Cerebellar cortex (tissue), 1 donor: ENCODE results near the gene THADA.
"Not testable (repeated sequence)": the region's sequence is repeated elsewhere in the genome, so short reads cannot be mapped to it uniquely, and the experiment has no call there.

ENCODE experiments used
- DNase-seq: peaks from one replicate; pipeline ENCODE4 v3.0.0-alpha.2; 2015; ENCODE audit warnings: low spot score

Gene THADA

GRCh38 chr2:43539436-43539835 lies 56.4 kb downstream of the THADA start:
- DNase-seq = no peak

DNA sequence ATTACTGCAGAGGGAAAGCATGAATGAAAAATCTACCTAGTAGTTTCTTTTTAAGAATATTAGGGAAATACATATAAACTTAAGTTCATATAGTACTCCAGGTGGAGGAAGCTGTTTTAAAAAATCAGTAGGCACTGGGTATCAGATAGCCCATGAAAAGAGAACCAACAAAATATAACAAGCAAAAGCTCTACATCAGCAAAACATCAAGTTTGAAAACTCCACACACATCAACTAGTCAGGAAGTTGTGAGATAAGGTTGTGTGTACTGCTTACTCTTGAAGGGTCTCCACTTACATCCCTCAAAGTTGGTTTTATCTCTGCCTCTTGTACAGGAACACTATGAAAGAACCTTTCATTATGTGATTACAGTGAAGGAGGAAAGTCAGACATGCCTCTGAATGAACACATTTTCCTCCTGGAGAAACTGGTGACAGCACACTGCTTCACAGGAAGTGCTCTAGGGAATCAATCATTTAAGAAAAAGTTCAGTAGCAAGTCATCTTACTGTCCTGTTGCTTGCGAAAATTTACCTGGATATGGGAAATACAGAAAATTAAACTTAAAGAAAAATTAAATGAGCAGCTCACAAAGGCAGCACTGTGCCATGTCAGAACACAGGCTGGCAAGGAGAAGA lies 57.7 kb downstream of the THADA start:
- no peak for DNase-seq

- no peak for DNase-seq
Measured at GRCh38 chr2:43537137-43537536, 58.7 kb downstream of the THADA start.

- DNase-seq = no peak
Measured at GRCh38 chr2:43534569-43534968, 61.3 kb downstream of the THADA start.

DNA sequence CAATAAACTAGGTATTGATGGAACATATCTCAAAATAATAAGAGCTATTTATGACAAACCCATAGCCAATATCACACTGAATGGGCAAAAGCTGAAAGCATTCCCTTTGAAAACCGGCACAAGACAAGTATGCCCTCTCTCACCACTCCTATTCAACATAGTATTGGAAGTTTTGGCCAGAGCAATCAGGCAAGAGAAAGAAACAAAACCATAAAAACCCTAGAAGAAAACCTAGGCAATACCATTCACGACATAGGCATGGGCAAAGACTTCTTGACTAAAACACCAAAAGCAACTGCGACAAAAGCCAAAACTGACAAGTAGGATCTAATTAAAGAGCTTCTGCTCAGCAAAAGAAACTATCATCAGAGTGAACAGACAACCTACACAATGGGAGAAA lies 63.3 kb downstream of the THADA start:
- DNase-seq = not testable (repeated sequence)

DNA sequence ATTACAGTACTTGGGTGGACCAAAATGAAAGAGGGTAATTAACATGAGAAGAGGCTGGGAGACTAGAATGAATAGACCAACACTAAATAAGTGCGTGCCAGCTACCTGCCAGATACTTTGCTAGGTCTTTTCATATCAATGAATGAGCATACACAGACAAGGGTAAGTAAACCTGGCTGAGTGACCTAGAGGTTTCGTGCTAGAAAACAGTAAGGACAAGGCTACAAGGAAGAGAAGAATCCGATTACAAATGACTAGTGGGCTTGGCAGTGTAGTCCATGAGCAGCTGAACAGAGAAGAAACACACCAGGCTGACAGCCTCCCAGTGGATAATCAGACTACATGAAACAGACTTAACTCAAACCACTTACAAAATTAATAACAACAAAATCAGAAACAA lies 64.6 kb downstream of the THADA start:
- no peak for DNase-seq

GRCh38 chr2:43526994-43527393 lies 68.8 kb downstream of the THADA start:
- no peak for DNase-seq

DNA sequence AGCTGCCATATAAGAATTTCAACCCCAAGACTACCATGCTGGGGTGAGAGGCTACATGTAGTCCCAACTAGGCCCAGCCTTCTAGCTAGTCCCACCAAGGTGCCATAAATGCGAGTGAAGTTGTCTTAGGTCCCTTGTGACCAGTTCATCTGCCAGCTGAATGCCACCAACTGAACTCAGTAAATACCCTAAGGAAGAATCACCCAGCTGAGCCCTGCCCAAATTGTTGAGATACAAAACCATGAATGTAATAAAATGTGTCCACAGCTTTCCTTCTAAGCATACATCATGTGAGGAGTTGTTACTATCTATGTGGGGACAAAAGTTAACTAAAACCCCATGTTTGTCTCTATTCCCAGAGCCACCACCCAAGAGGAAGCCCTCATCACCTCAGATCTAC lies 70.3 kb downstream of the THADA start:
- DNase-seq = no peak

DNA sequence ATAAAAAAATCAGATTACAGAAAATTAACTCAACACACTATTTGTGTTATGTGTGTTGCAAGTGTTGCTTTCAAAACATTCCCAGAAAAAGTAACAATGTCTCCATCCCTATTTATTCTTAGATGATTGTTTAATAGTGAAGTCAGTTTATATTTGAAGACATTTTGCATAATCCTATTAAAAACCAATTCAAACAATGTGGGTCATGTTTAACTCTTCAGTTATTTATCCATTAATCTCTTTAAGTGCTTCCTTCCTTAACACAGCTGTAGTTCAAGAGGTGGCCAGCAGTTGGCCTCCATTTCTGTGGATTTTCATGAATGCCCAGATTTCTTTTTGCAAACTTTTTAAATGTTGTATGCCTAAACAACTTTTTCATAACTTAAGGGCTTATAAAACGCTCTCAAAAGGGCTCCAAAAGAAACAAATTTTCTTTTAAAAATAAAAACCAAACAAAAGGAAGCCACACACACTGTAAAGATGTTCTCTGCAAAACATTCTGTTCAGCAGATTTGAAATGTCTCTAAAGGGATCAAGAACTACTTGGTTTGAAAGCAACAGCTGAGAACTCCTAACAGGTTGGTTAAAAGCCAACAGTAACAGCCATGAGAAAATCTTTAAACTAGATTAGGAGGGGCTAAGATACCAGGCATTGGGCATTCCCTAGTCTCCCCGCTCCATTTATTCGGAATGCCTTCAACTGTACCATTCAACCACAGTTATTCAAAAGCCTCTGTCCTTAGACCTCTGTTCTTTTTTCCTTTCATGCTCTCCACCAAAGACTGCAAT lies 71.5 kb downstream of the THADA start:
- DNase-seq = no peak

- no peak for DNase-seq
Measured at GRCh38 chr2:43522177-43522576, 73.7 kb downstream of the THADA start.

DNA sequence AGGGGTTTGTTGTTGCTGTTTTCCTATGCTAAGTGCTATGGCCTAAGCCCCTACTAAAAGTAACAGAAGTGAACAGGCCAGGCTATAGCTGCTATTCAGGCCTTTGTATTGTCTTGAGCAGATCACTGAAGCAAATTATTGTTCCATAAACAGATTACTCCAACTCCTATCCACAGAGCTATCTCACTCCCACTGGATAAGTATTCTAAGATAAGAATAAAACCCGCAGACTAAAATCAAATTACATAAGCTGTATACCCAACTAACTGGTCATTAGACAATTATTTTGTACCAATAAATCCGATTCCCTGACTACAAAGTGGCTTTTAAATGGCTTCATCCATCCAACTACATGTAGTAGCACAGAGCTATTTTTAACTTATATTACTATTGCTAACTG lies 74.3 kb downstream of the THADA start:
- no peak for DNase-seq

DNA sequence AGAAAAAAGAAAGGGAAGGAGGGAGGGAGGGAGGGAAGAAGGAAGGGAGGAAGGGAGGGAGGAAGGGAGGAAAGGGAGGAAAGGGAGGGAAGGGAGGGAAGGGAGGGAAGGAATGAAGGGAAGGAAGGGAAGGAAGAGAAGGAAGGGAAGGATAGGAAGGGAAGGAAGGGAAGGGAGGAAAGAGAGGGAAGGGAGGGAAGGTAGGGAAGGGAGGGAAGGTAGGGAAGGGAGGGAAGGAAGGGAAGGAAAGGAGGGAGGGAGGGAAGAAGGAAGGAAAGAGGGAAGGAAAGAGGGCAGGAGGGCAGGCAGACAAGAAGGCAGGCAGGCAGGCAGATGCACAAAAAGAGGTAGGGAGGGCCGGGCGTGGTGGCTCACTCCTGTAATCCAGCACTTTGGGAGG lies 74.9 kb downstream of the THADA start:
- no peak for DNase-seq

- no peak for DNase-seq
Measured at GRCh38 chr2:43519643-43520221, 76.1 kb downstream of the THADA start.

GRCh38 chr2:43518718-43519117 lies 77.1 kb downstream of the THADA start:
- no peak for DNase-seq

DNA sequence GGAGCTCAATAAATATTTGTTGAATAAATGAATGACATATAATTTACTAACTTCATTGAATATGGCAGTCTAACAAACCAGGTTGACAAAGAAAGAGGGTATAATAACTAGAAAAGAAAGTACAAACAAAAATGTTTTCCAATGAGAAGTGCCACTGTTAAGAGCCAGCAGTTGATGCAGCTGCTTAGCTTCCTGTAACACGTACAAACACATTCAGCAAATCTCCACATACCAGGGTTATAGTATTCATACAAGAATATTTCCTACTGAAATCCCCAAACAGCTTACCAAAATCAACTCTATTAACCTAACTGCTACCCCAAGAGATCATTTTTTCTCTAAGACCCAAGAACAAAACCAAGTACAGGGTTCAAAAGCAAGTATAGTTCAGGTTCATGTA lies 77.7 kb downstream of the THADA start:
- no peak for DNase-seq

DNA sequence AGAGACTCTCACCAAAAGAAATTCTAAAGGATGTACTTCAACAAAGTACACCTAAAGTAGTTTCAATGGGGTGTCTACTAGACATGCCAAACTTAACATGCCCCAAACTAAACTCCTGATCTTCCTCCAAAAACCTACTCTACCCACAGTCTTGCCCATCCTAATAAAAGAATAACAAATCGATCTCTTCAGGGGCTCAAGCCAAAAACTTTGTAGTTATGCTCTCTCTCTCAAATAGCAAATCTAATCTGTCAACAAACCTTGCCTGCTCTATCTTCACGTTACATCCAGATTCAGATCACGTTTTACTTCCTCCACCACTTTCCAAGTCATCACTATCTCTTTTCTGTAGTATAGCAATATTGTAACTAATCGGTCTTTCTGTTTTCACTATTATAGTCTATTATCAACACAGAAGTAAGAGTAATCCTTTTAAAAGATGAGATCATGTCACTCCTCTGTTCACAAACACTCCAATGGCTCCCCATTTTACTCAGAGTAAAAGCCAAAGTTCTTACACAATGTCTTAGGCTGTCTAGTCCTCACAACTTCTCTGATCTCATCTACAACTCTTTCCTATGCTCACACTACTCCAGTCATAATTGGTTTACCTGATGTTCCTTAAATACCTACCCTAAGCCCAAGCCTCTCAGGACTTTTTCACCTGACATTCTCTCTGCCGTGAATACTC lies 79.9 kb downstream of the THADA start:
- DNase-seq = no peak

GRCh38 chr2:43515248-43515647 lies 80.6 kb downstream of the THADA start:
- DNase-seq = no peak

GRCh38 chr2:43513796-43514195 lies 82.0 kb downstream of the THADA start:
- DNase-seq = no peak

GRCh38 chr2:43513216-43513615 lies 82.6 kb downstream of the THADA start:
- DNase-seq = no peak

DNA sequence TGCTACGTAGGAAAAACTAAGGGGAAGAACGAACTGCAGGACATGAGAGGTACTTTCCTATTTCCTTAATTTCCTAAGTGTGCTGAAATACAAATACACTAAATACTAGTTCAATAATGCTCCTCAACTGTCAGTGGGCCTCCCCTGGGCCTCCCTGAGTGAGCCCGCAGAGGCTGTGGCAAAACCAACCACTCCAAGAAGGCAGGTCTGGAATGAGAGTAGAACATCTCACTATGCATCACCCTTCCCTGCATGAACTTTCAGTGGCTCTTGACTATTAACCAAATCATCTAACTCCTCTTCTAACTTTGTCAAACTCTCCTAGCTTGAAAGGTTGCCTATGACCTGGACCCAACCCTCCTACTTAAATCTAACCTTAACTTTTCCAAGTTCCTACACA lies 84.6 kb downstream of the THADA start:
- no peak for DNase-seq

DNA sequence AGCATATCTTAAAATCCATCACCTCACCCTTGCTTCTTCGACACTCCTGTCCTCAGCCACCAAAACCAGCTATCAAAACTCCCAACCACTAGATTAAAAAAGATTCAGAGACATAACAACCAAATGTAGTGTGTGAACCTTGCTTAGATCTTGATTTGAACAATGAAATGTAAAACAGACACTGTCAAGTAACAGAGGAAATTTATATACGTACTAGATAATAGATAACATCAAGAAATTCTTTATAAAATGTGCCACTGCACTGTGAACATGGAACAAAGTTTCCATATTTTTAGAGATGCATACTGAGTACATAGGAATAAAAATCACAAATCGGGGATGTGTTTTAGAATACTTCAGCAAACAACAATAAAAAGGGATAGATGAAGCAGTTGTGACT lies 86.0 kb downstream of the THADA start:
- no peak for DNase-seq

DNA sequence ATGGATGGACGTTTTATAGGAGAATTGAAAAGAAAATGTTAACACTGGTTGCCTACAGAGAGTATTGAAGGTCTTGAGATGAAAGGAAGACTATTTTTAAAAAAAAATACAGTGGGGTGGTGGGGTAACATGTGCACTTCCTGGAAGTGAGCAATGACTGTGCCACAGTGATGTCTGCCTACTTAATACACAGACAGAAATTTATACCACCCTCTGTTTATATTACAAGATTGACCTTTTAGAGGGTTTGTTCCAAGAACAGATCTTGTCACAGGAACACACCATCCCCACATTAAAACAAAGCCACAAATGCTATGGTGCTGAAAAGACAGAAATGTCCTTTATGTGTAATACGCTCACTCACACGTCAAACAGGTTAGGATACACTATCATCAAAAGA lies 87.6 kb downstream of the THADA start:
- DNase-seq = no peak

- no peak for DNase-seq
Measured at GRCh38 chr2:43507137-43507536, 88.7 kb downstream of the THADA start.
